Activated T-helper 1 cell treated with anti-CD3 and anti-CD28 coated beads, Interleukin-2, amount 50 U/mL, for 16 hours (primary cell): Measurements from ENCODE around the gene TCN1.

ENCODE experiments used
- DNase-seq, 2 donors: peaks; one replicate each; pipeline ENCODE4 v3.0.0-alpha.2; 2020; ENCODE audit warnings: low read depth in 1 of 2, low spot score in 1 of 2

TCN1 gene

GRCh38 chr11:59810189-59810910 lies 55.9 kb downstream of the TCN1 start, which contains the start of gene MRPL16:
Gene MRPL16 (minus strand): TSS chr11:59810778. CDS start chr11:59810658, 120 bp downstream.
- peak; percentile 79 to 84 for DNase-seq

GRCh38 chr11:59807047-59807610 lies 59.2 kb downstream of the TCN1 start:
- no peak for DNase-seq

- DNase-seq = no peak
Measured at GRCh38 chr11:59804061-59804460, 62.2 kb downstream of the TCN1 start.
